Measurements from ENCODE around the gene FHL2.

DNA sequence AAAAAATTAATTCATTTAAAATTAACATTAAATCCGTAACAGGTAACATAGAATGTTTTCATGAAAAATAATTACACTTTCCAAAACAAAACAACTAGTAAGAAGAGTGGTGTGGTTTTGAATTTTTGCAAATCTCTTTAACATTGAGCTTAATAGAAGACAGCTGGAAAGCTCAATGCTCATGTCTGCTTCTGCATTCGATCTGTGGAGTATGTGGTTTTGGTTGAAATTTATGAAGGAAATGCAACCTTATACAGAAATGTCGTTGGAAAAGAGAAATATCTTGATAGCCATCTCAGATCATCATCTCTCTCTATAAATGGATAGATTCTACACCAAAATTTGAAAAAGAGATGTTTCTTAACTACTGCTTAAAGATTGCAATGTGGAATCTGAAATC is 17.3 kb upstream of the FHL2 start:
- TF ChIP-seq, protein P1, sequence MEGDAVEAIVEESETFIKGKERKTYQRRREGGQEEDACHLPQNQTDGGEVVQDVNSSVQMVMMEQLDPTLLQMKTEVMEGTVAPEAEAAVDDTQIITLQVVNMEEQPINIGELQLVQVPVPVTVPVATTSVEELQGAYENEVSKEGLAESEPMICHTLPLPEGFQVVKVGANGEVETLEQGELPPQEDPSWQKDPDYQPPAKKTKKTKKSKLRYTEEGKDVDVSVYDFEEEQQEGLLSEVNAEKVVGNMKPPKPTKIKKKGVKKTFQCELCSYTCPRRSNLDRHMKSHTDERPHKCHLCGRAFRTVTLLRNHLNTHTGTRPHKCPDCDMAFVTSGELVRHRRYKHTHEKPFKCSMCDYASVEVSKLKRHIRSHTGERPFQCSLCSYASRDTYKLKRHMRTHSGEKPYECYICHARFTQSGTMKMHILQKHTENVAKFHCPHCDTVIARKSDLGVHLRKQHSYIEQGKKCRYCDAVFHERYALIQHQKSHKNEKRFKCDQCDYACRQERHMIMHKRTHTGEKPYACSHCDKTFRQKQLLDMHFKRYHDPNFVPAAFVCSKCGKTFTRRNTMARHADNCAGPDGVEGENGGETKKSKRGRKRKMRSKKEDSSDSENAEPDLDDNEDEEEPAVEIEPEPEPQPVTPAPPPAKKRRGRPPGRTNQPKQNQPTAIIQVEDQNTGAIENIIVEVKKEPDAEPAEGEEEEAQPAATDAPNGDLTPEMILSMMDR (conservative IDR thresholded peaks at IDR 0.05), result no peak
- no peak for TF ChIP-seq EZH2 (IDR thresholded peaks at IDR 0.05; ENCODE audit: low read depth)
